GM15510 (cell line): ENCODE data around the gene TMEM114.

Experiments
- POLR2A ChIP-seq: IDR thresholded peaks from 3 replicates; pipeline ENCODE4 v1.6.1; 2011; ENCODE audit warnings: borderline replicate concordance; ENCODE audit not compliant: insufficient read length; ENCODE audit errors: extremely low read depth

Gene TMEM114

DNA sequence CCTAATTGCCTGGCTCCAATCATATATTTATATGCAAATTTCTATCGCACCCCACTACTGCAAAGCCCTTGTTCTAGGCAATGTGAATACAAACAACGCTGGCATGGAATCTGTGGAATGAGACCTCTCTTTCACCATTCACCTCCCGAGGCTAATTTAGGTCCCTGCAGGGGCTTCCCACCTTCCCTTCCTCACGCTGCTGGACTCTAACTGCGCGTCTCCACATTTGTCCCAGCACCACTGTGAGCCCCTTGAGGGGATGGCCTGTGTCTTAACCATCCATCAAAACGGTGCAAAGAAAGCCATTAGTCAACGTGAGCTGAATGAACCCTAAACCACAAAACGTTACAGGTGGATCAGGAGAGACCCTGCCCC is 1.6 kb downstream of the TMEM114 start:
- TF ChIP-seq POLR2A, result no peak

DNA sequence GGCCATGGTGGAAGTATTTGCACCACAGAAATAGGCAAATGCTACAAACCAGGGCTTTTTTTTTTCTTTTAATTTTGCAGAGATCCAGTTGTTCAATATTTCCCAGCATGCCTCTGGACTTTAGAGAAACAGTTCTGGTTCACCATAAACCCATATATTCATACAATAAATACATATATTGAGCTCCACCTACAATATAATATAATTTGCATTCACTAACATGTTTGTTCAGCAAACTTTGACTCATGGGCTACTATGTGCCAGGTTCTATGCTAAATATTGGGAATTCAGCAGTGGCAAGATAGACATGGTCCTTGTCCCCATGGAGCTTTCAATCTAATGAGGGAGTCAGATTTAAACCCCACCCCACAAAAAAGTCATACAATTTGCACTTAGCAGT is 3.2 kb downstream of the TMEM114 start:
- no peak for TF ChIP-seq POLR2A

DNA sequence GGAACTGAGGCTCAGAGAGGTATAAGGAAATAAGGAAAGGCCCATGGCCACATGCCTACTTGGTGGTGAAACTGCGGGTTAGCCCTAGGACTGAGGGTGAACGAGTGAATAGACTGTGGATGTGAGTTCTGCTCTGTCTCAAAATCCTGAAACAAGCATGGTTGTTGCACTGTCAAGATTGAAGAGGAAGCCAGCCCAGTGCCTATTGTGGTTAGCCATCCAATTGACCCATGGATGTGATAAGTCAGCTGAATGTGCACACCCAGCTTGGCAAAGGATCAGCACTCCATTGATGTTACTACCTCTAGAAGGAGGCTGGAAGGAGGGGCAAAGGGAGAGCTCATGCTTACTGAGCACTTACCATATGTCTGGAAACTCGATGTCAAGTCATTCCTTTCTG is 4.5 kb downstream of the TMEM114 start:
- TF ChIP-seq POLR2A, result no peak

DNA sequence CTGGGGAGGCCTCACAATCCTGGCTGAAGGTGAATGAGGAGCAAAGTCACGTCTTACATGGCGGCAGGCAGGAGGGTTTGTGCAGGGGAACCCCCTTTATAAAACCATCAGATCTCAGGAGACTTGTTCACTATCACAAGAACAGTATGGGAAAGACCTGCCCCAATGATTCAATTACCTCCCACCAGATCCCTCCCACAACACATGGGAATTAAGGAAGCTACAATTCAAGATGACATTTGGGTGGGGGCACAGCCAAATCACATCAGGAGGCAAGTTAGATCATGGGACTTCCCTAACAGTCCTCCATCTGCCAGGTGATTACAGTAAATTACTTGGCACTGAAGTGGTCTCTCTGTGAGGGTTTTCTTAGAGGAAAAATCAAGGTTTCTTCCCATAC is 5.3 kb downstream of the TMEM114 start:
- no peak for TF ChIP-seq POLR2A

DNA sequence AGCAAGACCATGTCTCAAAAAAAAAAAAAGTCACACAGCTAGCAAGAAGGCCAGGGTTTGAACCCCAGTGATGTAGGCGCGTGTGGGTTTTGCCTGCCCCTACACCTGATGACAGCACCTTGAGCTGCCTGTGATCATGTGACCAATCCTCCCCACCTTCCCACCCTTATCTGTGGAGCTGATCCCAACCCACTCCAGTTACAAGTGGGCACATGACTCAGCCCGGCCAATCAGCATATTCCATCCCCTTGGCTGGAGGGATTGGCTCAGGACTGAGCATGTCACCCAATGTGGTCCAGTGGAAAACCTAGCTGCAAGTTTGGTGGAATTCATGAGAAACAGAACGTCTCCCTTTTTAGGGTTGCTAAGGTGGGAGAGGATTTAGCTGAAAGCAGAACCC is 6.6 kb downstream of the TMEM114 start:
- no peak for TF ChIP-seq POLR2A

DNA sequence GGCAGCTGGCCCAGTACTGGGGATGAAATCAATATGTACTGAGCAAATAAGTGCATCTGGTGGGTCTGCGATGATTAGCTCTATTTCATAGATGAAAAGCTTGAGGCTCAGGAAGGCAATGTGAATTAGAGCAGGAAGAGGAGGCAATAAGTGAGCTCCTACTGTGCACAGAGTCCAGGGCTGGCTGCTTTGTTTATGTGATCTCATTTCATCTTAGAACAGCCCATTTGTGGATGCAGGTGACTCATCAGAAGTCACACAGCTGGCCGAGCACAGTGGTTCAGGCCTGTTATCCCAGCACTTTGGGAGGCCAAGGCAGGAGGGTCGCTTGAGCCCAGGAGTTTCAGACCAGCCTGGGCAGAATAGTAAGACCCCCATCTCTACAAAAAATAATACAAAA is 7.1 kb downstream of the TMEM114 start:
- TF ChIP-seq POLR2A, result no peak

DNA sequence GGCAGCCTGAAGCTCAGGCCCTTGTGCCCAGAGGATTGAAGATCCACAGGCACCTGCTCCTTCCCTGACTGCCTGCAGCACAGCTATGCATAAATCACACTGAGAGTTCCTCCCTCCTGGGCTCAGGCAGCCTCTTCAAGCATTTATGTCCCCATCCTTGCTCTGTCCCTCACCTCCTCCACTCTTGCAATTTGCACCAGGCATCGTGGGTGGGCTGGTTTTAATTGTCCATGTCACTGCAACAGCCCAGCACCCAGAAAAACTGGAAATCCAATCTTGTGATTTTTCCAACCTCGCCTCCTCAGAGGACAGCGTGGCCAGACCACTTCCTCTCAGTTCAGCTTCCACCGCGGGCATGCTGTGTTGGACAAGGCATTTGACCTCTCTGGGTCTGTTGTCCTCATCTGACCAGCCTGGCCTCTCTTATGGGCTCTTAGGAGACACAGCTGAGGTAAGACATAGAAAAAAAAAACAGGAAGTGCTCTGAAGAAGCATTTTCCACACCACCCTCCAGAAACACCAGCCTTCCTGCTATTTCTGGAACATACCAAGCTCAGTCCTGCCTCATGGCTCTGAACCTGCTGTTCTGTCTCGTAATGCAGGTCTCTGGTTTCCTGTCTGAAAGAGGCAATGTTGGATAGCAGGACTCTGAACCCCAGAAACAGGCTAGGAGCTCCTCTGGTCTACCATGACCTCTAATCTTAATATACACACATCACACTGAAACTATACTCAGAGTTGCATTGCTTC is 8.3 kb downstream of the TMEM114 start:
- TF ChIP-seq POLR2A, result no peak

DNA sequence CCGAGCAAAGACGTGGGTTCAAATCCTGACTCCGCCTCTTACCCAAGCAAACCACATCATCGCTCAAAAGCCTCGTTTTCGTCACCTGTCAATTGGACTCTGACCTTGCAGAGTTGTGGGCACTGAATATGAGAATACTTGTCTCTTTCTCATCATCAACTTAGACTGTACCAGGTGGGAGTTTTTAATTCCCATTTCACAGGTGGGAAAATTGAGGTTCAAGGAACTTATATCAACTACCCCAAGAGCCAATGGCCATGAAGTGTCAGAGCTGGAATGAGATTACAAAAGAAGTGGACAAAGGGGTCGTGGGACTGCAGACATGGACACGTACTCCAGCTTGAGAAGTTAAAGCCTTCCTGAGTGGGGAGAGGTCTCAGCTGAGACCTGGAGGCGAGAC is 10.8 kb downstream of the TMEM114 start:
- TF ChIP-seq POLR2A, result no peak

DNA sequence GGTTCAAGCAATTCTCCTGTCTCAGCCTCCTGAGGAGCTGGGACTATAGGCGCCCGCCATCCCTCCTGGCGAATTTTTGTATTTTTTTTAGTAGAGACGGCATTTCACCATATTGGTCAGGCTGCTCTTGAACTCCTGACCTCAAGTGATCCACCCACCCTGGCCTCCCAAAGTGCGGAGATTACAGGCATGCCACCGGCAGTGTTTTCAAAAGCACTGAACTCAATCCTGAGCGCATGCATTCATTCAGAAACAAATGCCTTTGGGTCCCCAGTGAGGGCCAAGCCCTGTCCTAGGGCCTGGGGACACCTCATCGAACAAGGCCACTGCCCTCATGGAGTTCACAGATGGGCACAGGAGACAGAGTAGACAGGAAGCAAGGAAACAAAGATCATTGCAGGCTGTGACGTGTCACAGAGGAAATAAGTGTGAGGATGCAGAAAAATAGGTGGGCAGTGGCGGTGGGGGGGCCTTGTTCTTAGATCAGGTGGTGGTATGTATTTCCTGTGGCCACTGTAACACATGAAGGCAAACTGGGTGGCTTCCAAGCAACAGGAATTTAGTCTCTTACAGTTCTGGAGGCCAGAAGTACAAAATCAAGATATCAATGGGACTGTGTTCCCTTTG is 12.5 kb downstream of the TMEM114 start:
- no peak for TF ChIP-seq POLR2A

DNA sequence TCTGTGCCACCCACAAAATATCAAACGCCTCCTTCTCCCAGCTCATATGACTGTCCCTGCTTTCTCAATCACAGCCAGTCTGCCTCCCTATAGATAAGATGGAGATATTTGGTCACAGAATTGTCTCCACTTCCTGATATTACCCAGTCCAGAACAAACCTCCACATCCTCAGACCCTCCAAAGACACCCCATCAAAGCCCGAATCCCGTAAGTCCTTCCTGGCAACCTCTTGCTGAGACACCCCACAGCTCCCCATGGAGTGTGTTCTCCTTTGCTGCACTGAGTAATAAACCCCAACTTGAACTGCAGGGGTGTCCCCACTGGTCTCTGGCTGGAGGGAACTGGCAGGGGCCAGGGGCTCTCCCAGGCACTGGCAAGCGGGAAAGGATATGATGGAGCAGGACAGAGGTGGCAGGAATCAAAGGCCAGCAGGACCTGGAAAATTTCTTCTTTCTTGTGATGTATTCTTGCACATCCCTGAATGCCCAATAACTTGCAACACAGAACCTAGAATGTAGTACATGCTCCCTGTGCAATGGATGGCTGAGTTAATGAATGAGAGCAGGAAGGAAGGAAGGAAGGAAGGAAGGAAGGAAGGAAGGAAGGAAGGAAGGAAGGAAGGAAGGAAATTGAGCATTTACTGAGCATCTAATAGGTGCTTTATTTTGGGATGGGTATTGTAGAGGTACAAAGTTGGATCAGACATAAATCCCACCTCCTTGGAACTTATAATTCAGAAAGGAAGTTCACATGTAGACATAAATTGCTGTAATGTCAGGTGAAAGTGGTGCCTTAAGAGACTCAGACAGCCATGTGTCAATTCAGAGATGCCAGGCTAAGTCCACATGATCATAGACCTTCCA is 13.9 kb downstream of the TMEM114 start:
- no peak for TF ChIP-seq POLR2A

DNA sequence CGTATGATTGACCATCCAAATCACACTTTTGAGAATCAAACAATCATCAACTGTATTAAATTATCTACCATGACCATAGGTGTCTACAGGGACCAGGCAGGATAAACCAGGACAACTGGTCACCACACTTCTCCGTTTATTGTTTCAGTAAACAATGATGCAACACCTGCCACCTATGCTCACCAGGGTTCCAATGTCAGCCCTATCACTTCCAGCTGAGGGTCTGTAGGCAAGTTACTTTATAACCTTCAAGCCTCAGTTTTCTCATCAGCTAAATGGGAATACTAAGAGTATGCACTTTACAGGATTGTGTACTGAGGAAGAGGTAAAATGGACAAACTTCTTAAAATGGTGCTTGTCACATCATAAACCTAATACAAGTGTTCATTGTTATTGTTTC is 14.9 kb downstream of the TMEM114 start:
- TF ChIP-seq POLR2A, result no peak

DNA sequence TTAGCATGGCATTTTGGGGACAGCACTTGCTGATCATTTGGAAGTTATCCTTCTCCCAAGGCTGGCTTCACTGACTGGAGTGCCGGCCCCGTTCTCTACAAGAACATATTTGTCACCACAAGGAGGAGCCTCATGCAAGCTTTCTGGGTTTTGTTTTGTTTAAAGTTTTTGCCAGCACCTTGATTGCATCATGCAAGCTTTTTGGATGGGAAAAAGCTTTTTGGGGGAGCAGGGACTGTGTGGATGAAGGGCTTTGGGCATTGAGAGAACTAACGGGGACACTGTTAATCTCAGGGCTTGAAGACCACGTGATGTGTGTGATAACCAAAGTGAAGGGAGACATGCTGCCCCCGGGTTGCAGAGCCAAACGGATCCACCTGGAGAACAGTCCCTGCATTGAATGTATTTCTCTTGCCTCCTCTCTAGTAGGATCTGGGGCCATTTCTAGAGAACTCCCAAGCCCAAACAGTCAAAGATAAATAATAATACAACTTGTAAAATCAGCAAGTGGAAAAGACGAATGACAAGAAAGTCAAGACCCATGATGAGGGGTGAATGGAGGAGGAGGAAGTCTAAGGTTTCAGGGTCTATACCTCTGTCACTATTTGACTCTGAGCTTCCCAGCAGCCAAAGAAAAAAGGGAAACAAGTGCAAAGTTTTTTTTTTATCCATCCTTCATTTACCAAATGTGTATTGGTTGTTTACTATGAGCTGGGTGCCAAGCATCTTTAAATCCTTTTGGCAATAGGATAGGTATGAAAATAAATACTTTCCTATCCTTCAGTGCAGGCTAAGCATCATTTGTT is 17.2 kb downstream of the TMEM114 start:
- TF ChIP-seq POLR2A, result no peak

DNA sequence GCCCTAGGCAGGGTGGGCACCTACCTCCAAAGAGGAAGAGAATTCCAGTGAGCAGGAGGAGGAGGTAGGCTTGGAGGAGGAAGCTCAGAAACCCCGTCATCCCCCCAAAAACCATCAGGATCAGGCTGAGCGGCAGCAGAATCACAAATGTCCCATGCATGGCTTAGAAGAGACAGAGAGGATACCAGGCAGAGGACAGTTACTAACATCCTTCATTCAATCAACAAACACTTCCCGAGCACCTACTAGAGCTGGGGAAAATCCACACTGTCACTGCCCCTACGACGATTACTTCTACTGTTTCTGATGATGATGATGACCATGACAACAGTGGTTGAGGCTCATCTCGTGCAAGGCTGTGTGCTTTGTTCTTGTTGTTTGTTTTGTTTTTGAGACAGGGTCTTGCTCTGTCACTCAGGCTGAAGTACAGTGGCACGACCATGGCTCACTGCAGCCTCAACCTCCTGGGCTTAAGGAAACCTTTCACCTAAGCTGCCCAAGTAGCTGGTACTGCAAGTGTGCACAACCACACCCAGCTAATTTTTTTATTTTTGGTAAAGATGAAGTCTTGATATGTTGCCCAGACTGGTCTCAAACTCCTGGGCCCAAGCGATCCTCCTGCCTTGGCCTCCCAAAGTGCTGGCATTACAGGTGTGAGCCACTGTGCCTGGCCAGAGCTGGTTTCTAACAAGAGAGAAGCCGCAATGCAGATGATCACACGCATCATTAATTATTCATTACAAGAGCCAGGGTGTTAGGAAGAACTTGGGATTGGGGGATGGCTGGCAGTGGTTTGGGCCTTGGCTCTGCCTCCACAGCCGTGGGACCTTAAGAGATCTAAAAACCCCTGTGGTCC is 18.0 kb downstream of the TMEM114 start:
- no peak for TF ChIP-seq POLR2A

DNA sequence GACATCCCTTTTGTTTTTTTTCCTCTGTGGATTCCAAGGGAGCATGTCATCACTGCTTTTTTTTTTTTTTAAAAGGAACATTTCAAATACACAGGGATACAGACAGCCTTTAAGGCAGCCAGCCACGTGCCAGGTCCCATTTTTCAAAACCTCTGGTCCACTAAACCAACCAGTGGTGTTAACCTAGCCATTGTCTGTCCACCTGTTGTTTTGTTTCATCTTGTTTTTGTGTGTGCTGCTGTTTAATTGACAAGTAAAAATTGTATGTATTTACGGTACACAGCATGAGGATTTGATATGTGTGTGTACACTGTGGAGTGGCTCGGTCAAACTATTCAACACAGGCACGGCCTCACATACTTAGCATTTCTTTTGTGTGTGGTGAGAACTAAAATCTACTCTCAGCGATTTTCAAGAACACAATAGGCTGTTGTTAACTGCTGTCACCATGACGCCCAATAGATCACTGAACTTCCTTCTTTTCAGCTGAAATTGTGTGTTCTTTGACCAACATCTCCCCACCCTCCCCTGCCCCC is 19.2 kb downstream of the TMEM114 start:
- TF ChIP-seq POLR2A, result no peak
